NT2/D1 (cell line): ENCODE data around the gene RTN1.

Experiments
- SUZ12 ChIP-seq: IDR thresholded peaks from 2 replicates; pipeline ENCODE4 v1.6.1; 2011; ENCODE audit not compliant: insufficient read length, insufficient read depth; ENCODE audit errors: extremely low read depth
- YY1 ChIP-seq: IDR thresholded peaks from 2 replicates; pipeline ENCODE4 v1.6.1; 2011; ENCODE audit not compliant: insufficient read length, insufficient read depth
- ZNF274 ChIP-seq: IDR thresholded peaks from 2 replicates; pipeline ENCODE4 v1.6.1; 2011; ENCODE audit warnings: mild to moderate bottlenecking, low read depth, low read length

GRCh38 chr14:59852350-59852749 is 18.2 kb downstream of the RTN1 start:
- TF ChIP-seq ZNF274 (no peak), SUZ12 (no peak), YY1 (no peak)
